HG02678 (cell line): ENCODE data around the gene MTHFSD.

Experiments used
- ATAC-seq: cut with Tn5 transposase; IDR thresholded peaks from one replicate; pipeline ENCODE4 v1.9.1; 2021; ENCODE audit warnings: mild to moderate bottlenecking, moderate library complexity; ENCODE audit not compliant: unreplicated experiment

Gene MTHFSD

GRCh38 chr16:86555704-86556075 lies 655 bp upstream of the MTHFSD start:
- ATAC-seq = no peak

DNA sequence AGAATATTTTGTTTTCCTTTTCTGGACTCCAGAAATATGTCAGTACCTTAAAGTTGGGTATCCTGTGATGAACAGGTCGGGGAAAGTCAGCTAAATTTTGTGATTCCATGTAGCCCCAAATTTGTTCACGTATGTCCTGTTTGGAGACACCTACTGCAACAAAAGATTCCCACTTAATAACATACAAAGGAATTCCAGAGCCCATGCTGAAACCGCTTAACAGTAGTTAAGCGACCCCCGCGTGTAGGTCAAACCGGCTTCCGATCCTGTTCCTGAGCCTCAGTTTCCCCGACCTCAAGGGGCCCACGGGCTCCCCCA lies 477 bp downstream of the MTHFSD start:
- ATAC-seq = no peak

DNA sequence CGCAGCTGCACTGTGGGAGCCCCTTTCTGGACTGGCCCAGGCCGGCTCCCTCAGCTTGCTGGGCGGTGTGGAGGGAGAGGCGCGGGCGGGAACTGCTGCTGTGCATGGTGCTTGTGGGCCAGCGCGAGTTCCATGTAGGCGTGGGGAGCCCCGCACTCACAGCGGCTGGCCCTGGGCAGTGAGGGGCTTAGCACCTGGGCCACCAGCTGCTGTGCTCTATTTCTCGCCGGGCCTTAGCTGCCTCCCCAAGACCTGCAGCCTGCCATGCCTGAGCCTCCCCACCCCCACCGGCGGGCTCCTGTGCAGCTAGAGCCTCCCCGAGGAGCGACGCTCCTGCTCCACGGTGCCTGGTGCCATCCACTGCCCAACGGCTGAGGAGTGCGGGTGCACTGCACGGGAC lies 1.7 kb downstream of the MTHFSD start:
- ATAC-seq = no peak

DNA sequence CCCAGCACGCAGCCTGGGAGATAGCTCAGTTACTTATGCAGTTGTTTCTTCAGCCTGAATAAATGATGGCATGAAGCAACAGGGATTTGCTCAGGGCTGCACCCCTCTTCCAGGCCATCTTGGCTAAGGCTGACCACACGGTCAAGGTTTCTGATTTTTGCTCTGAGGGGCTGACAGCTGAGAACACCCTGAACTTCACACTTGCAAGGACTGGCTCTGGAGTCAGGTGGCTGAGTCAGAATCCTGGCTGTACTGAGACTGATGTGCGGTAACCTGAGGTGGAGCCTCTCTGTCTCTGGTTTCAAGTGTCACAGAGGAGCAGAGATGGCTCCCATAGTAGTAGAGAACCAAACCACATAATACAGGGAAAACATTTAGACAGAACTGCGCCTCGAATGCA lies 4.8 kb downstream of the MTHFSD start:
- no peak for ATAC-seq

DNA sequence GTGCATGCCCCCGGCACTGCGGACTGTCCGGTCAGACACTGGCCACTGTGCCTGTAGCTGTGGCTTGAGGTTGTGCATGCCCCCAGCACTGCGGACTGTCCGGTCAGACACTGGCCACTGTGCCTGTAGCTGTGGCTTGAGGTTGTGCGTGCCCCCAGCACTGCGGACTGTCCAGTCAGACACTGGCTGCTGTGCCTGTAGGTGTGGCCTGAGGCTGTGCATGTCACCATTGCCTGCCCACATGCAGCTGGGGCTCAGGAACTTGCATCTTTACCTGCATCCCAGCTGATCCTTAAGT lies 5.2 kb downstream of the MTHFSD start:
- no peak for ATAC-seq

- ATAC-seq = no peak
Measured at GRCh38 chr16:86549076-86549892, 5.8 kb downstream of the MTHFSD start.

GRCh38 chr16:86547286-86547685 lies 7.7 kb downstream of the MTHFSD start:
- ATAC-seq = no peak

DNA sequence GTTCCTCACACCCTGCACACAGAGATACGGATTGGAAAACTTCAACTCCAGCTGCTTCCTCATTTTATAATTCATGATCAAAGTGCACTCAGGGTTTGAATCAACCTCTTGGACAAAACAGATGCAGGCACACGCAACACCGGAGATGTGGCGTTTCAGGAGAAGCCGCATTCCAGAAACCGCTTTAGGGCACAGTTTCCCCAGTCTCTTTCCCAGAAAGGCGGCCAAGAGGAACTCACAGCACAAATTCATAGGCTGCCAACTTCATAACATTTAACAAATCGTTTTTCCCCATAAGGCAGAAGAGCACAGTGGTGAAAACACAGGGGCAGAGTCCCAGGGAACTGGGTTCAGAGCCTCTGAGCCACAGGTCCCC lies 8.4 kb downstream of the MTHFSD start:
- no peak for ATAC-seq

DNA sequence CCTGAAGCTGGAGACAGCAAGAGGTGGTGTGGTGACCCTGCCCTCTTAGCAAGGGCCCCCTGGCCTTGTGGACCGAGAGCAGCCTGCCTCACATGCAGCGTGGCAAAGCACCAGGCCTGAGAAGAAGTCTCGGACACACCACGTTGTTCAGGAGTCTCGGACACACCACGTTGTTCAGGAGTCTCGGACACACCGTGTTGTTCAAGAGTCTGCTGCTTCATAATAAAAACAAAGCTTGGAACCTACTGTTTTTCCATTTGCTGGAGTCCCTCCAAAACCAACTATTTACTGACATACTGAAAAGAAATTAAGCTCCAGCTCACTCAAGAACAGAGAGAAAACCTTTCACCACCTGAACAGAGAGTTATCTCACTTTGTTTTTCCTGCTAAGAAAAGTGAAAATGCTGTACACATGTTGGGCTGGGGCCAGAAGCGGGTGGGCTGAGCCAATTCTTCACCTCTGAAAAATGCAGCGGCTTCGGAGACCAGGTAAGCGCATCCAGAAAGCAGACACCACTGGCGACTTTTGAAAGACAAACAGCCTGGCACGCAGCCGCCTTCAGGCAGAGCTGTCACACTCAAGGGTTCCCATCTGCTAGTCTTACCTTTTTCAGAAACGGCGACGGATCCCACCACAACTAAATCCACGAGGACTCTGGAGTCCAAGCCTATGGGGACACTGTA lies 8.9 kb downstream of the MTHFSD start:
- ATAC-seq = no peak

DNA sequence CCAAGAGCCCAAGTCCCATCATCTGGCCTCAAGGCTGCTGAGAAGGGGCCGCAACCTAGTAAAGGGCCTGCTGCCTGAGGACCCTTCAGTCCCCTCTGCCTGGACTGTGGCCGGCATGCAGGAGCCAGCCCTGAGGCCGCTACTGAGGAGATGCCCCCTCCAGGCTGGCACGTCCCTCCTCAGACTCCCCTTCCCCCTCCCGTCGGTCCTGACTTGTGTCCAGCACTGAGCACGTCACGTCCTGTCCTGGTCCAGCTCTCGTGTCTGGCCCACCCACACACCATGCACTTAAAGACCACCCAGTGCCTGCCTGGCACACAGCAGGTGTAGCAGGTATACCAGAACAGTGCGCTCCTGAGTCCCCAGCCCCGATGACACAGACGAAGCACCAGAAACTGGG lies 9.6 kb downstream of the MTHFSD start:
- ATAC-seq = no peak

DNA sequence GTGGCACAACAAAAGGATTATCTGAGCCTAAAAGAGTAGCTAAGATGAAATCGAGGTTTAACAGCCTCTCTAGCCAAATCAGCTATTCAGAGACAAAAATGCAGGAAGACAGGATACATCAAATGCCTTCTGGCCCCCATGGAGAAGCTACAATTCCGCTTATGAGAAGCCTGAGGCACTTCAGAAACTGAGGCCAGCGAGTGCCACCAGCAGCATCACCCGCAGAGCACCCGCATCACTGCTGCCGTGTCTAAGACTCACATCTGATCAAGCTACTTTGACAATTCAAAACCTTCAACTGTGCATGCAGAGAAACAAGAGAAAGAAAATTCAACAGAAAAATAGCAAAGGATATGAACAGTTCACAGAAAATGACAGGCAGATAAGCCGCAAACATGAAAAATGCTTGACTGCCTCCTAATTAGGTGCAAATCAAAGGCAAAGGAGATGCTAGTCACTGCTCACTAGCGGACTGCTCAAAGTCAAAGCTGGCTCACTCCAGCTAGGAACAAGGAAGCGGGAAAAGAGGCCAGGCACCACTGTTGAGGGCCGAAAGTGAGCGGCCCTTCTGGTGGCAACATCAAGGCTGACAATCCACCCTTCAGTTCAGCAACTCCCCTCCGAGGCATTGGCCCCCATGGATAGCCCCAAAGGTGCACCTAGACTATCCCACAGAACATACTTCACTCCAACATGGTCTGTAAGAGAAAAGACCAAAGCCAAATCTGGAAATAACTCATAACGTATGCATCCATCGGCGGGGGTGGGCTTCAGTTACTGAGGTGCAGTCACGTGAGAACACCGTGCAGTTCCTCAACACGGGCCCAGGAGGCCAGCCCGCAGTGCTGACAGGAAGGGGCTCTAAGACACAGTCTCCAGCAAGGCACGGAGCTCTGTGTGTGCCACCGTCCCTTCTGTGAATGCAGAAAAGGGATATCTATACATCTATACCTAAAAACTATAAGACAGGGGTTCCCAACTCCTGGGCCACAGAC lies 12.0 kb downstream of the MTHFSD start:
- no peak for ATAC-seq

GRCh38 chr16:86541560-86541959 lies 13.5 kb downstream of the MTHFSD start:
- ATAC-seq = no peak

DNA sequence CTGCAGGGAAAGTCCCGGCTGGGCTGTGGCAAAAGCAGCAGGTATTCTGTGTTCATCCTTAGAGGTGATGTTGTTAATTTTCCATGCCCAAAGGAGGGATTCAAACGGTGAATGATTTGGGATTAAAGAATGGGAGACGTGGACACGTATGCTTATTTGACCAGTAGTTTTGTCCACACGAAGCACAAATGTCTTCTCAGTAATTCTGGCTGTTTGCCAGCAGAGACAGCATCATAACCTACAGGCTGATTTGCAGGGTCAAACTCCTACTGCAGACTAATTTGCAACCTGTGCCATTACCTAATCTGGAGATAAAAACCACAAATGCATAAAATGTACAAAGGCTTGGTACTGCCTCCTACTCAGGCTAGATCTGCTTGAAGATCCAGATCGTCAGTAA lies 14.1 kb downstream of the MTHFSD start:
- no peak for ATAC-seq

DNA sequence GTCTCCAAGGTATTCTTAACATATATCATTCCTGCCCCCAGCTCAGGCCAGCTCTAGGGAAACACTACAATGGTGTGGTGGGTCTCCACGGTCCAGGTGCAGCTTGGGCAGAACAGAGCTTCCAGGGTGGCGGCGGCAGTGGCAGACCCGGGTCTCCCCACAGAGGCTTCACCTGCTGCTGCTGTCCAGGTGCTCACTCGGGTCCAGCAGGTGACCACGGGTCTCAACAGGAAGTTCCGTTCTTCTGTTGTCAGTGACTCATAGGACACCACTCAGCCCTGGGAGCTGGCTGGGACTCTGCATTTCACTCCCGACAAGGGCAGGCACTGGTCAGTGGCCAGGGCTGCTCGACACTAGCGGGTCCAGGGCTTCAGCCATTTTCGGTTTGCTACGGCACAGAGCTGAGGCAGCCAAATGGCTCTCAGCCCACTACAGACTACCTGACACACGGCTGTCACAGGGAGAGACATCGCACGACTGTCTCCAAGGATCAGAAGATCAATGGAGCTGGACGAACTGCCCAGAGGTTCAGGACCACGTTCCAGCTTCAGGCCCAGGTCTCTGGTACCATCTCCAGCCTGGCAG lies 16.7 kb downstream of the MTHFSD start:
- no peak for ATAC-seq

DNA sequence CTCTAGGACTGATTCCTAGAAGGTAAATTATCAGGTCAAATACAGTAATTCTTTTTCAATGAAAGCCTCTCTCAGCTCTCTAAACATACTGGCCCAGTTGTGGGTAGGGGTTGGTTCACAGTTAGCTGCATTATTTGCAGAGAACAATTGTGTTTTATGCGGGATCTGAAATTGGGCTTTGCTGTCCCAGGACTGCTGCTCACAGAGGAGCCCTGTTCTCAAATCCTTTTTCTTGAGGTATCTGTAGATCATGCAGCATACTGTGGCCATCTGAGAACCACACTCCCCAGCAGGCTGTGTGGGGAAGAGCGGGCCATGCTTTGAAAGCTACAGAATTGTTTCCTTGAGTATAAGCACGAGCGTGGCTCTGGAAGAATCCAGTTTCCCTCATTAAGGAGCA lies 17.5 kb downstream of the MTHFSD start:
- no peak for ATAC-seq

DNA sequence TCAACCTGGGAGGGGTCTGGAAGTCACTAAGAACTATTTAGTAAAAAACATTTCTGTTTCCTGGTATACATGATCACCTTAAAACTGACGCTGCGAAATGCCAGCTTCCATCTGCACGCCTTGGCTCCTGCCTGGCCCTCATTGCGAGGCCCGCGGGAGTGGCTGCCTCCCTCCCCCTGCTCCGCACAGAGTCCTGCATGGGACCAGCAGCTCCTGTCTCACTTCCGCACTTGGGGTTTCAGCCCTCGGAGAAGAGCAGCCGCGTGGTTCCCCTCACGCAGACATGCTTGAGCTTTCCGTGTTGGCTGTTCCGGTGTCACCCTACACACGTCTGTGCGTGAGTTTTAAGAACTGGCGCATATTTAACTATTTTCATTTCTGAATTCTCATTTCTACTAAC lies 18.4 kb downstream of the MTHFSD start:
- ATAC-seq = no peak

GRCh38 chr16:86534779-86535615 lies 20.0 kb downstream of the MTHFSD start:
- ATAC-seq = no peak

DNA sequence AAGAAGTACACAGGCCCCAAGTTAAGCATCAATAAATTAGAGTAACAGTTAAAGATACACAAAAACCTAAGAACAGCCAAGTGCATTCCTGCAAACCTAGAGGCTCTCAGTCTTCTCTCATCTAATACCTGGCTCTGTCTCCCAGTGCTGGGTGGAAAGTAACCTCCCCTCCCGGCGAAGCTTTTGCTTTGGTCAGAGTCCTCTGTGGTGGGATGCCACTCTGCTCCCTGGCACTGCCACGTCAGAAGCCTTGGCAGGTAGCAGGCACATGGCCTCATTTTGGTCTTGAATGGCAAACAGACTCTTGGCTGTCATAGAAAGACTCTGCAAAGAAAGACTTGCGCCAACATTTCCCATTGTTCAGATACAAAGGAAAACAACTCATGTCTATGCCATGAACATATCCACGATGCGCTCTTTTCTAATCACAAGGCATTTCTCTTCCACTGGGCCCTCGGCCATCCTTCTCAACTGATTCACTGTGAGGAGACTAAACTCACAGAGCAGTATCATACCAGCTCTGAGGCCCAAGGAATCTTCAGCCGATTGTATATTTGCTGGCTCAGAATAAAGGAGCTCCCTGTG lies 21.2 kb downstream of the MTHFSD start:
- ATAC-seq = no peak

- no peak for ATAC-seq
Measured at GRCh38 chr16:86533076-86533475, 22.0 kb downstream of the MTHFSD start.

GRCh38 chr16:86532526-86532815 lies 22.6 kb downstream of the MTHFSD start:
- no peak for ATAC-seq
